ENCODE results near the gene GPR17. TPM values are rescaled to one million over a fixed set of nuclear protein-coding genes. Genes with fewer than 3 reads are reported as not detected.

The GPR17 gene
- total and polyA plus RNA-seq, 2 experiments from 2014 or later, result not detected

- Mint-ChIP-seq H3K9me3 (no peaks in the 10 kb centered on the region), H3K4me1 (peaks cover 8% of the 10 kb centered on the region), H3K27ac (no peak overlapping the region), H3K4me3 (no peak overlapping the region), H3K36me3 (ENCODE audit: low read depth) (no peaks in the 10 kb centered on the region), H3K27me3 (ENCODE audit: insufficient read depth, low read depth, poor library complexity) (peaks cover 48% of the 10 kb centered on the region)
- no peak for ATAC-seq
- H3K27me3 ChIP-seq (ENCODE audit: insufficient read depth), result peaks cover 52% of the 10 kb centered on the region
- no peaks in the 10 kb centered on the region for H3K9me2 ChIP-seq (ENCODE audit: insufficient read depth)
- H2AFZ ChIP-seq, result no peak overlapping the region
- H3K4me1 ChIP-seq (ENCODE audit: insufficient read depth), result peaks cover 6% of the 10 kb centered on the region
- DNase-seq (ENCODE audit: low spot score), result no peak
- TF ChIP-seq EZH2 (IDR thresholded peaks at IDR 0.05; ENCODE audit: low read depth, unreplicated experiment) (no peak), CREB1 (CRISPR knock-in tag; IDR thresholded peaks at IDR 0.05; ENCODE audit: low read depth) (no peak), EZH2phosphoT487 (IDR thresholded peaks at IDR 0.05; ENCODE audit: unreplicated experiment) (no peak), REST (IDR thresholded peaks at IDR 0.05; ENCODE audit: unreplicated experiment) (no peak), ETS1 (IDR thresholded peaks at IDR 0.05) (no peak), CTCF (conservative IDR thresholded peaks at IDR 0.05; ENCODE audit: low read depth in 2 of 2) (no peak), ZNF462 (CRISPR knock-in tag; IDR thresholded peaks at IDR 0.05) (no peak), POLR2AphosphoS5 (IDR thresholded peaks at IDR 0.05; ENCODE audit: low read depth) (no peak), ZNF331 (CRISPR knock-in tag; IDR thresholded peaks at IDR 0.05; ENCODE audit: low read depth) (no peak), STAT1 (IDR thresholded peaks at IDR 0.05; ENCODE audit: unreplicated experiment) (no peak), ZNF114 (CRISPR knock-in tag; IDR thresholded peaks at IDR 0.05) (no peak), NANOG (IDR thresholded peaks at IDR 0.05; ENCODE audit: borderline replicate concordance) (no peak), JUNB (IDR thresholded peaks at IDR 0.05; ENCODE audit: unreplicated experiment) (no peak)
- 0 out of 2 replicates have a peak, but pooled peaks cover 4% of the 10 kb centered on the region for H3F3A ChIP-seq (replicated peaks; ENCODE audit: low read depth)
- H3K4me2 ChIP-seq, result no peak overlapping the region
- no peaks in the 10 kb centered on the region for H3K79me2 ChIP-seq (replicated peaks; ENCODE audit: insufficient read depth)
- H3K4me3 ChIP-seq, result no peak overlapping the region
- no peak overlapping the region for H3K27ac ChIP-seq (ENCODE audit: low read depth)
- H3K36me3 ChIP-seq (ENCODE audit: insufficient read depth), result no peaks in the 10 kb centered on the region
- H4K20me1 ChIP-seq (replicated peaks; ENCODE audit: insufficient read depth), result no peaks in the 10 kb centered on the region
These were observed 31.0 kb downstream of the GPR17 start for GRCh38 chr2:127676906-127677305.

Measured in GM23338 (cell line).